ENCODE results near the gene F11R. TPM values are rescaled to one million over a fixed set of nuclear protein-coding genes. Genes with fewer than 3 reads are reported as not detected.

Gene F11R
- total RNA-seq, 1 experiment from 2014 or later, result 196 TPM

GRCh38 chr1:161061419-161061818 is 40.5 kb upstream of the F11R start:
- CTCF ChIA-PET, result no interaction called here
- intact Hi-C loops (cut with micrococcal nuclease; ENCODE audit: unreplicated experiment), result loop anchor here (5.0 kb wide), 1 partner anchor 36 kb away; the partner anchor contains the start of gene KLHDC9
- H3K9me3 ChIP-seq, result no peaks in the 10 kb centered on the region

GRCh38 chr1:161059293-161059692 is 38.3 kb upstream of the F11R start:
- Histone ChIP-seq H3K4me1 (no peaks in the 10 kb centered on the region), H3K9me3 (no peaks in the 10 kb centered on the region), H3K4me3 (ENCODE audit: low read depth, low read length) (no peak overlapping the region), H3K36me3 (ENCODE audit: control insufficient read depth, insufficient read depth, low read length) (no peaks in the 10 kb centered on the region), H3K27me3 (replicated peaks; ENCODE audit: control insufficient read depth, insufficient read depth, low read length) (no peaks in the 10 kb centered on the region)
- POLR2A ChIA-PET, result no interaction called here
- no peak for TF ChIP-seq CTCF (IDR thresholded peaks at IDR 0.05; ENCODE audit: insufficient read depth in 1 of 2, low read depth in 1 of 2, low read length in 1 of 2, severe bottlenecking in 1 of 2, unreplicated experiment in 1 of 2)
- H3K9me3 Mint-ChIP-seq (ENCODE audit: unreplicated experiment), result no peaks in the 10 kb centered on the region
- intact Hi-C loops (cut with micrococcal nuclease; ENCODE audit: unreplicated experiment), result no loop called here
- H3K27me3 Mint-ChIP-seq (ENCODE audit: insufficient read depth, unreplicated experiment), result no peaks in the 10 kb centered on the region
- CTCF ChIA-PET, result no interaction called here
- H3K36me3 Mint-ChIP-seq (ENCODE audit: insufficient read depth, unreplicated experiment), result no peaks in the 10 kb centered on the region
- no peak overlapping the region for H3K4me3 Mint-ChIP-seq (ENCODE audit: unreplicated experiment)
- H3K4me1 Mint-ChIP-seq (ENCODE audit: low read depth, unreplicated experiment), result no peaks in the 10 kb centered on the region
- no peak for DNase-seq
- no TSS peak for BruUV-seq (replicated peaks)
- no peak overlapping the region for H3K27ac Mint-ChIP-seq (ENCODE audit: unreplicated experiment)

More at GRCh38 chr1:161061419-161061818, 40.5 kb upstream of the F11R start:
- Histone ChIP-seq H3K27me3 (replicated peaks; ENCODE audit: control insufficient read depth, insufficient read depth, low read length) (no peaks in the 10 kb centered on the region), H3K36me3 (ENCODE audit: control insufficient read depth, insufficient read depth, low read length) (no peaks in the 10 kb centered on the region), H3K4me1 (no peaks in the 10 kb centered on the region), H3K4me3 (ENCODE audit: low read depth, low read length) (no peak overlapping the region)
- no peaks in the 10 kb centered on the region for H3K36me3 Mint-ChIP-seq (ENCODE audit: insufficient read depth, unreplicated experiment)
- no peaks in the 10 kb centered on the region for H3K9me3 Mint-ChIP-seq (ENCODE audit: unreplicated experiment)
- POLR2A ChIA-PET, result no interaction called here
- H3K27me3 Mint-ChIP-seq (ENCODE audit: insufficient read depth, unreplicated experiment), result peaks cover 3% of the 10 kb centered on the region
- TF ChIP-seq CTCF (IDR thresholded peaks at IDR 0.05; ENCODE audit: insufficient read depth in 1 of 2, low read depth in 1 of 2, low read length in 1 of 2, severe bottlenecking in 1 of 2, unreplicated experiment in 1 of 2), result no peak
- no peaks in the 10 kb centered on the region for H3K4me1 Mint-ChIP-seq (ENCODE audit: low read depth, unreplicated experiment)
- DNase-seq, result no peak
- H3K4me3 Mint-ChIP-seq (ENCODE audit: unreplicated experiment), result no peak overlapping the region
- no peak overlapping the region for H3K27ac Mint-ChIP-seq (ENCODE audit: unreplicated experiment)
- BruUV-seq (replicated peaks), result no TSS peak

- Histone ChIP-seq H3K4me3 (ENCODE audit: low read depth, low read length) (no peak overlapping the region), H3K9me3 (no peaks in the 10 kb centered on the region), H3K4me1 (peaks cover 6% of the 10 kb centered on the region), H3K36me3 (ENCODE audit: control insufficient read depth, insufficient read depth, low read length) (no peaks in the 10 kb centered on the region), H3K27me3 (replicated peaks; ENCODE audit: control insufficient read depth, insufficient read depth, low read length) (no peaks in the 10 kb centered on the region)
- intact Hi-C loops (cut with micrococcal nuclease; ENCODE audit: unreplicated experiment), result no loop called here
- BruUV-seq (replicated peaks), result no TSS peak
- Mint-ChIP-seq H3K4me1 (ENCODE audit: low read depth, unreplicated experiment) (peaks cover 6% of the 10 kb centered on the region), H3K27me3 (ENCODE audit: insufficient read depth, unreplicated experiment) (no peaks in the 10 kb centered on the region), H3K36me3 (ENCODE audit: insufficient read depth, unreplicated experiment) (no peaks in the 10 kb centered on the region), H3K9me3 (ENCODE audit: unreplicated experiment) (no peaks in the 10 kb centered on the region), H3K4me3 (ENCODE audit: unreplicated experiment) (no peak overlapping the region), H3K27ac (ENCODE audit: unreplicated experiment) (no peak overlapping the region)
- DNase-seq, result no peak
- no peak for TF ChIP-seq CTCF (IDR thresholded peaks at IDR 0.05; ENCODE audit: insufficient read depth in 1 of 2, low read depth in 1 of 2, low read length in 1 of 2, severe bottlenecking in 1 of 2, unreplicated experiment in 1 of 2)
- CTCF ChIA-PET, result interaction anchor here (1.3 kb wide), 1 partner anchor 9 kb away, joined by 4 read pairs; the partner anchor contains the start of gene USF1
- POLR2A ChIA-PET, result no interaction called here
These were observed 33.9 kb upstream of the F11R start for GRCh38 chr1:161054805-161055204.
